ENCODE results near the gene CNPY1. TPM values are rescaled to one million over a fixed set of nuclear protein-coding genes. Genes with fewer than 3 reads are reported as not detected.

Gene CNPY1
- total RNA-seq, 1 experiment from 2014 or later, result not detected

DNA sequence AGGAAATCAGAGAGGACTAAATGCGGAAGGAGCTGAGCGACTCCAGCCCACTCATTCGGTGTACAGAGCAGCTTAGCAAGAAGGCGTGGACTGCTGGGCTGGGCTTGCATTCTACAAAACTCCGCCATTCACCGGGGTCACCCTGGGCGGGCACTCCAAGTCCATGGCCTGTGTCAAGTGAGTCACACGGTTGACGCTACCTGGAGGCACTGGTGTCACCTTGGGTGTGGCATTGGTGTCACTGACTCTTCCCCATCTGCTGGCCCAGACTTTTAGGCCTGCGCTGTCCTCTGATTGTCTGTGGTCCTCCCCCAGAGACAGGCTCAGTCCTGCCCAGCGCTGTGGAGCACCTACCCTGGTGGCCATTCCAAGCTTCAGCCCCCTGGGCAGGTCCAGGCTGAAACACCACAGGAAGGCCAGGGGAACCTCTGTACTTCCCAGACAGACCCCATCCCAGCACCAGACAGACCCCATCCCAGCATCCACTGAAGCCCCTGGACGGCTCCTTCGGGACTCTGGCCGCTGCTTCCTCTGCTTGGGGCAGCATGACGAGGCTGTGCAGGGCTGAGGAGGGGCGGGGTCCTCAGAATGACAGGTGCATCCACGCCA lies 30.6 kb upstream of the CNPY1 start:
- Mint-ChIP-seq H3K36me3 (ENCODE audit: insufficient read depth, unreplicated experiment) (no peaks in the 10 kb centered on the region), H3K9me3 (ENCODE audit: unreplicated experiment) (no peaks in the 10 kb centered on the region), H3K4me1 (ENCODE audit: low read depth, unreplicated experiment) (no peaks in the 10 kb centered on the region), H3K27me3 (ENCODE audit: insufficient read depth, unreplicated experiment) (no peaks in the 10 kb centered on the region), H3K27ac (ENCODE audit: unreplicated experiment) (no peak overlapping the region), H3K4me3 (ENCODE audit: unreplicated experiment) (peak overlapping the region; percentile 27)
- peak; percentile 13 to 38 for DNase-seq
- no peaks in the 10 kb centered on the region for H3K27me3 ChIP-seq (replicated peaks; ENCODE audit: control insufficient read depth, insufficient read depth, low read length)
- no TSS peak for BruUV-seq (replicated peaks)
- TF ChIP-seq, protein P1, sequence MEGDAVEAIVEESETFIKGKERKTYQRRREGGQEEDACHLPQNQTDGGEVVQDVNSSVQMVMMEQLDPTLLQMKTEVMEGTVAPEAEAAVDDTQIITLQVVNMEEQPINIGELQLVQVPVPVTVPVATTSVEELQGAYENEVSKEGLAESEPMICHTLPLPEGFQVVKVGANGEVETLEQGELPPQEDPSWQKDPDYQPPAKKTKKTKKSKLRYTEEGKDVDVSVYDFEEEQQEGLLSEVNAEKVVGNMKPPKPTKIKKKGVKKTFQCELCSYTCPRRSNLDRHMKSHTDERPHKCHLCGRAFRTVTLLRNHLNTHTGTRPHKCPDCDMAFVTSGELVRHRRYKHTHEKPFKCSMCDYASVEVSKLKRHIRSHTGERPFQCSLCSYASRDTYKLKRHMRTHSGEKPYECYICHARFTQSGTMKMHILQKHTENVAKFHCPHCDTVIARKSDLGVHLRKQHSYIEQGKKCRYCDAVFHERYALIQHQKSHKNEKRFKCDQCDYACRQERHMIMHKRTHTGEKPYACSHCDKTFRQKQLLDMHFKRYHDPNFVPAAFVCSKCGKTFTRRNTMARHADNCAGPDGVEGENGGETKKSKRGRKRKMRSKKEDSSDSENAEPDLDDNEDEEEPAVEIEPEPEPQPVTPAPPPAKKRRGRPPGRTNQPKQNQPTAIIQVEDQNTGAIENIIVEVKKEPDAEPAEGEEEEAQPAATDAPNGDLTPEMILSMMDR (IDR thresholded peaks at IDR 0.05; ENCODE audit: insufficient read depth in 1 of 2, low read depth in 1 of 2, low read length in 1 of 2, severe bottlenecking in 1 of 2, unreplicated experiment in 1 of 2), result no peak
- peak overlapping the region; percentile 26; the same call in 1 of the 2 replicates for H3K4me3 ChIP-seq (ENCODE audit: low read depth, low read length)
- CTCF ChIA-PET, result interaction anchor here (1.1 kb wide), 1 partner anchor 22 kb away, joined by 3 read pairs; no protein-coding TSS in a partner anchor
- H3K4me1 ChIP-seq, result no peaks in the 10 kb centered on the region
- H3K9me3 ChIP-seq, result no peaks in the 10 kb centered on the region
- intact Hi-C loops (cut with micrococcal nuclease; ENCODE audit: unreplicated experiment), result no loop called here
- H3K36me3 ChIP-seq (ENCODE audit: control insufficient read depth, insufficient read depth, low read length), result no peaks in the 10 kb centered on the region
- POLR2A ChIA-PET, result no interaction called here

- Mint-ChIP-seq H3K9me3 (ENCODE audit: unreplicated experiment) (no peaks in the 10 kb centered on the region), H3K27me3 (ENCODE audit: insufficient read depth, unreplicated experiment) (no peaks in the 10 kb centered on the region), H3K27ac (ENCODE audit: unreplicated experiment) (no peak overlapping the region), H3K36me3 (ENCODE audit: insufficient read depth, unreplicated experiment) (no peaks in the 10 kb centered on the region), H3K4me1 (ENCODE audit: low read depth, unreplicated experiment) (no peaks in the 10 kb centered on the region), H3K4me3 (ENCODE audit: unreplicated experiment) (peak overlapping the region; percentile 27)
- no TSS peak for BruUV-seq (replicated peaks)
- TF ChIP-seq, protein P1 (IDR thresholded peaks at IDR 0.05; ENCODE audit: insufficient read depth in 1 of 2, low read depth in 1 of 2, low read length in 1 of 2, severe bottlenecking in 1 of 2, unreplicated experiment in 1 of 2), result no peak
- ChIA-PET POLR2A (no interaction called here), CTCF (interaction anchor here (1.1 kb wide), 1 partner anchor 22 kb away, joined by 3 read pairs; no protein-coding TSS in a partner anchor)
- Histone ChIP-seq H3K4me3 (ENCODE audit: low read depth, low read length) (peak overlapping the region; percentile 26), H3K4me1 (no peaks in the 10 kb centered on the region), H3K36me3 (ENCODE audit: control insufficient read depth, insufficient read depth, low read length) (no peaks in the 10 kb centered on the region), H3K9me3 (no peaks in the 10 kb centered on the region), H3K27me3 (replicated peaks; ENCODE audit: control insufficient read depth, insufficient read depth, low read length) (no peaks in the 10 kb centered on the region)
- DNase-seq, result peak in 1 of 2 experiments; percentile 27
- intact Hi-C loops (cut with micrococcal nuclease; ENCODE audit: unreplicated experiment), result no loop called here
Measured at GRCh38 chr7:155576416-155576815, 30.1 kb upstream of the CNPY1 start.

- Histone ChIP-seq H3K4me3 (ENCODE audit: low read depth, low read length) (no peak overlapping the region), H3K9me3 (no peaks in the 10 kb centered on the region), H3K36me3 (ENCODE audit: control insufficient read depth, insufficient read depth, low read length) (no peaks in the 10 kb centered on the region), H3K27me3 (replicated peaks; ENCODE audit: control insufficient read depth, insufficient read depth, low read length) (no peaks in the 10 kb centered on the region), H3K4me1 (no peaks in the 10 kb centered on the region)
- no peaks in the 10 kb centered on the region for H3K9me3 Mint-ChIP-seq (ENCODE audit: unreplicated experiment)
- H3K27me3 Mint-ChIP-seq (ENCODE audit: insufficient read depth, unreplicated experiment), result no peaks in the 10 kb centered on the region
- no TSS peak for BruUV-seq (replicated peaks)
- ChIA-PET POLR2A (no interaction called here), CTCF (no interaction called here)
- intact Hi-C loops (cut with micrococcal nuclease; ENCODE audit: unreplicated experiment), result no loop called here
- H3K4me1 Mint-ChIP-seq (ENCODE audit: low read depth, unreplicated experiment), result no peaks in the 10 kb centered on the region
- H3K27ac Mint-ChIP-seq (ENCODE audit: unreplicated experiment), result no peak overlapping the region
- H3K4me3 Mint-ChIP-seq (ENCODE audit: unreplicated experiment), result no peak overlapping the region
- no peaks in the 10 kb centered on the region for H3K36me3 Mint-ChIP-seq (ENCODE audit: insufficient read depth, unreplicated experiment)
- DNase-seq, result no peak
- TF ChIP-seq, protein P1 (IDR thresholded peaks at IDR 0.05; ENCODE audit: insufficient read depth in 1 of 2, low read depth in 1 of 2, low read length in 1 of 2, severe bottlenecking in 1 of 2, unreplicated experiment in 1 of 2), result no peak
Measured at GRCh38 chr7:155574556-155575290, 28.4 kb upstream of the CNPY1 start.

All from Caco-2 (cell line).